Fibroblast of mammary gland (primary cell): Measurements from ENCODE around the gene SLC45A3.

ENCODE experiments used
- DNase-seq: peaks from one replicate; pipeline ENCODE4 v3.0.0-alpha.2; 2010; ENCODE audit warnings: low read depth
- H3K4me3 ChIP-seq: 2 replicates; pipeline ENCODE4 v1.5.1; 2011; ENCODE audit warnings: low read depth, mild to moderate bottlenecking, low read length, moderate library complexity; ENCODE audit not compliant: control insufficient read depth
- TF ChIP-seq, protein P1 (sequence below): conservative IDR thresholded peaks from 2 replicates; pipeline ENCODE4 v1.5.1; 2011; ENCODE audit warnings: low read depth, low read length, inconsistent platforms; ENCODE audit not compliant: control insufficient read depth, insufficient read depth

The SLC45A3 gene

DNA sequence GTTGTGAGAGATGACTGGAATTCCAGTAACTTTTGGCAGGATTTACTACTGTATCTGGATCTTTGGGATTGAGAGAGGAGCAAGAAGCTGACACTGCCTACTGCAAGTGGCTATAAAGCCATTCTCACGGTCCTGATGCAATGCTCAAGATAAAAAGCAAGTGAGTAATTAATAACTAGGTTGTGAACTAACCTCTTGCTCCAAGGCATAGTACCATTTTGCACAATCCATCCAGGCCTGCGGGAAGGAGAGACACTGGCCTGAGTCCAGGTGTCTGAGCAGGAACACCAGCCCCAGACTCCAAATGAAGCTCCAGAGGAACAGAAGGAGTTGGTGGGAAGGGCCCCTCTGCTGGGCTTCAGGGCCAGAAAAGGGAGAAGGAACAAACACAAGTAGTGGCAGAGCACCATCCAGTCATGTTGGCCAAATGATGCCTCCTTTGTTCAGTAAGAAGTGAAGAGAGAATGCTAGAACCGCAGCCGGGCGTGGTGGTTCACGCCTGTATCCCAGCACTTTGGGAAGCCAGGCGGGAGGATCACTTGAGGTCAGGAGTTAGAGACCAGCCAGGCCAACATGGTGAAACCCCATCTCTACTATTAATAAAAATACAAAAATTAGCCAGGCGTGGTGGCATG lies 9.9 kb upstream of the SLC45A3 start:
- TF ChIP-seq, protein P1, sequence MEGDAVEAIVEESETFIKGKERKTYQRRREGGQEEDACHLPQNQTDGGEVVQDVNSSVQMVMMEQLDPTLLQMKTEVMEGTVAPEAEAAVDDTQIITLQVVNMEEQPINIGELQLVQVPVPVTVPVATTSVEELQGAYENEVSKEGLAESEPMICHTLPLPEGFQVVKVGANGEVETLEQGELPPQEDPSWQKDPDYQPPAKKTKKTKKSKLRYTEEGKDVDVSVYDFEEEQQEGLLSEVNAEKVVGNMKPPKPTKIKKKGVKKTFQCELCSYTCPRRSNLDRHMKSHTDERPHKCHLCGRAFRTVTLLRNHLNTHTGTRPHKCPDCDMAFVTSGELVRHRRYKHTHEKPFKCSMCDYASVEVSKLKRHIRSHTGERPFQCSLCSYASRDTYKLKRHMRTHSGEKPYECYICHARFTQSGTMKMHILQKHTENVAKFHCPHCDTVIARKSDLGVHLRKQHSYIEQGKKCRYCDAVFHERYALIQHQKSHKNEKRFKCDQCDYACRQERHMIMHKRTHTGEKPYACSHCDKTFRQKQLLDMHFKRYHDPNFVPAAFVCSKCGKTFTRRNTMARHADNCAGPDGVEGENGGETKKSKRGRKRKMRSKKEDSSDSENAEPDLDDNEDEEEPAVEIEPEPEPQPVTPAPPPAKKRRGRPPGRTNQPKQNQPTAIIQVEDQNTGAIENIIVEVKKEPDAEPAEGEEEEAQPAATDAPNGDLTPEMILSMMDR, result no peak
- no peak for DNase-seq

DNA sequence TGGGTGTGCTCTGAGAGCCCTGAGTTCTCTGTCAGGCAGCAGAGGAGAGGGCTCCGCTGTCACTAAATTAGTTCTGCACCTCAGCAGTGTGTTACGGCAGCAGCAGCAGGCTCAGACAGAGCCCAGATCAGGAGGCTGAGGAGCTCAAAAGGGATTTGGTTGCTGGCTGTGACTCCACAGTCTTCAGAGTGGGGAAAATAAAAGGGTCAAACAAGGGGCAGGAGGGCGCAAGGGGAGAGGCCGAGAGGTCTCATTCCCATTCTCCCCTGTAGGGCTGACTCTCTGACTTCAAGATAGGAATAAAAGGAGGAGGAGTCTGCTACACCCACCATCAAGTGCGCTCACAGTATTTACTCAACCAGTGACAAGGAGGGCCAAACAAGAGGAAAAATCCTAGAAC lies 9.2 kb upstream of the SLC45A3 start:
- TF ChIP-seq, protein P1, result no peak
- DNase-seq, result no peak
- H3K4me3 ChIP-seq, result no peak overlapping the region

More for the DNA sequence above, 9.9 kb upstream of the SLC45A3 start:
- no peak overlapping the region for H3K4me3 ChIP-seq

- H3K4me3 ChIP-seq, result no peak overlapping the region
- DNase-seq, result no peak
- TF ChIP-seq, protein P1, result no peak
These were observed 8.1 kb upstream of the SLC45A3 start for GRCh38 chr1:205688171-205689080.

- DNase-seq, result no peak
- no peak overlapping the region for H3K4me3 ChIP-seq
- TF ChIP-seq, protein P1, result no peak
These were observed 6.9 kb upstream of the SLC45A3 start for GRCh38 chr1:205687242-205687641.

DNA sequence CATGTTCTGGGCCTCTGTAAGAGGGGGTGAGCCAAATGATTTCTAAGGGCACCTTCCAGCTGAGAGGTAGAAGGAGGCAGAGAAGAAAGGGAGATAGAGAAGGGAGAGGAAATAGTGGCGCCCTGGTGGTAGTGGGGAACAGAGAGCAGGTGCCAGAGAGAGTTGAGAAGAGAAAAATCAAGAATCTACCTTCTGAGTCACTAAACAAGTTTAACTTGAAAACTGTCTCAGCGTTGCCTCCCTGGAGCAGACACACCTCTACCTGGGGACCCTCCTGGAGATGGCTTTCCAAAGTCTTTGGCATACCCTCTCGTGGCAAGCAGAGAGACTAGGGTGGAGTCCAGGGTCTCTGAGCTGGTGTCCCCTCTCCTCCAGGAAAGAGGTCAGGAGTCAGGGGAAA lies 1.1 kb upstream of the SLC45A3 start:
- no peak overlapping the region for H3K4me3 ChIP-seq
- TF ChIP-seq, protein P1, result no peak
- DNase-seq, result no peak

DNA sequence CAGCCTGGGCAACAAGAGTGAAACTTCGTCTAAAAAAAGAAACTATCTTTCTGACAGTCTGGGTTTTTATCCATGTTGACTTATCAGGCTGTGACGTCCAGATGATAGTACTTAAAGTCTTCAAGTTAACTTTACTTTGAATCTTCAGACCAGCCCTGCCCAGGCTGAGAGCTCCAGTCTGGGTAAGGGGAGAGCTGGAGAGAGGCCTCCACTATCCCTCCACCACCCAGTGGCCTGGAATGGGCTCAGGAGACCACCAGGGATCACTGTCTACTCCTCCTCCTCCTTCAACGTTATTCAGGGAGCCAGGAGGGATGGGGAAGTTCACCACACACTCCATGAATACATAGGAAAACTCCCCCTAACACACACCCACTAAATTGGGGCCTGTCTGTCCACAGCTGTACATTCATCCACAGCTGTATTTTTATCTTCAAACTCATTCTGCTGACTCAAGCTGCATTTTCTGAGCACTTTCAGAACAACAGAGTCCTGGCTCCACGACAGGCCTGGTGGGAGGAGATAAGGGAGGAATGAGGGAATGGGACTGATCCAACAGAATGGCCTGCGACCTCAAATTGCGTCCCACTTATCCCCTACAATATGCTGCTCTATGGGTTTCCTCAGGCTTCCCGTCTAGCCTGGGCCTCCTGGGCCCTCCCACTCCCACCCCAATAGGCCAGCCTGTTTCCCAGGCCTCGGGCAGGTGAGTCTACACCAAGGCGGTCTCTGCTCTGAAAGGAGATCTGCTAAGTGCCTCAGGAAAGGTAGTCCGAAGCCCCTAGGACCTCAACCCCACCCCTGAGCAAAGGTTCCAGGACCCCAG lies 1.8 kb downstream of the SLC45A3 start:
- peak; percentile 14 for DNase-seq

More for the DNA sequence above, 1.8 kb downstream of the SLC45A3 start:
- H3K4me3 ChIP-seq, result no peak overlapping the region
- TF ChIP-seq, protein P1, result no peak
